ENCODE results near the gene TAPT1.

TAPT1 gene

GRCh38 chr4:16248605-16249004 is 22.3 kb upstream of the TAPT1 start:
- DNase-seq (ENCODE audit: low read depth), result no peak

- DNase-seq (ENCODE audit: low read depth), result no peak
Measured at GRCh38 chr4:16245241-16245640, 19.0 kb upstream of the TAPT1 start.

GRCh38 chr4:16243285-16243684 is 17.0 kb upstream of the TAPT1 start:
- DNase-seq (ENCODE audit: low read depth), result no peak

GRCh38 chr4:16240300-16240699 is 14.0 kb upstream of the TAPT1 start:
- DNase-seq (ENCODE audit: low read depth), result no peak

GRCh38 chr4:16239086-16239485 is 12.8 kb upstream of the TAPT1 start:
- no peak for DNase-seq (ENCODE audit: low read depth)

- no peak for DNase-seq (ENCODE audit: low read depth)
Measured at GRCh38 chr4:16238327-16238726, 12.1 kb upstream of the TAPT1 start.

- DNase-seq (ENCODE audit: low read depth), result no peak
Measured at GRCh38 chr4:16237715-16238114, 11.4 kb upstream of the TAPT1 start.

GRCh38 chr4:16236402-16237023 is 10.2 kb upstream of the TAPT1 start:
- no peak for DNase-seq (ENCODE audit: low read depth)

- DNase-seq (ENCODE audit: low read depth), result no peak
Measured at GRCh38 chr4:16235209-16235608, 8.9 kb upstream of the TAPT1 start.

GRCh38 chr4:16233569-16234177 is 7.4 kb upstream of the TAPT1 start:
- DNase-seq (ENCODE audit: low read depth), result no peak

GRCh38 chr4:16231570-16232245 is 5.4 kb upstream of the TAPT1 start:
- no peak for DNase-seq (ENCODE audit: low read depth)

- no peak for DNase-seq (ENCODE audit: low read depth)
Measured at GRCh38 chr4:16230308-16230707, 4.0 kb upstream of the TAPT1 start.

GRCh38 chr4:16229604-16230003 is 3.3 kb upstream of the TAPT1 start:
- DNase-seq (ENCODE audit: low read depth), result no peak

GRCh38 chr4:16227462-16227868 is 1.2 kb upstream of the TAPT1 start:
- no peak for DNase-seq (ENCODE audit: low read depth)

- DNase-seq (ENCODE audit: low read depth), result peak; percentile 13
Measured at GRCh38 chr4:16226816-16227461, 668 bp upstream of the TAPT1 start.

- no peak for DNase-seq (ENCODE audit: low read depth)
Measured at GRCh38 chr4:16225167-16225862, 956 bp downstream of the TAPT1 start.

- no peak for DNase-seq (ENCODE audit: low read depth)
Measured at GRCh38 chr4:16224264-16225166, 1.8 kb downstream of the TAPT1 start.

GRCh38 chr4:16222957-16223527 is 3.2 kb downstream of the TAPT1 start:
- DNase-seq (ENCODE audit: low read depth), result no peak

- no peak for DNase-seq (ENCODE audit: low read depth)
Measured at GRCh38 chr4:16218950-16219349, 7.3 kb downstream of the TAPT1 start.

GRCh38 chr4:16217300-16218051 is 8.8 kb downstream of the TAPT1 start:
- DNase-seq (ENCODE audit: low read depth), result no peak

All from activated T-cell treated with anti-CD3 and anti-CD28 coated beads for 1 hour (primary cell).